SK-N-SH (cell line): ENCODE data around the gene NSD1. TPM values are rescaled to one million over a fixed set of nuclear protein-coding genes. Genes with fewer than 3 reads are reported as not detected.

ENCODE experiments used
- CTCF ChIA-PET: fragments of 300-600, 350-600 bp; formaldehyde crosslinking; extraction: SDS; loops from one replicate; lab custom pipeline; 2021; lab: Yijun Ruan, JAX
- POLR2A ChIA-PET: fragments of 350-600 bp; sonication (Branson Sonifier 250); formaldehyde crosslinking; extraction: SDS; loops from one replicate; lab custom pipeline; 2020; ENCODE audit warnings: antibody characterized with exemption, inconsistent platforms; lab: Yijun Ruan, JAX
- DNase-seq: peaks from one replicate; pipeline ENCODE4 v3.0.0; 2012
- H2AFZ ChIP-seq: fragments of 200-600 bp; sonication (generic); 2 replicates; pipeline ENCODE4 v1.8.1; 2016; ENCODE audit warnings: antibody characterized with exemption, mild to moderate bottlenecking, low read depth
- H3F3A ChIP-seq: fragments of 200-600 bp; sonication (generic); replicated peaks from 2 replicates; pipeline ENCODE3; 2016; ENCODE audit warnings: antibody characterized with exemption, mild to moderate bottlenecking; ENCODE audit not compliant: insufficient read depth
- H3K27ac ChIP-seq, 2 experiments: fragments of 200-500 bp in 1 of 2; fragments of 200-600 bp in 1 of 2; sonication (Bioruptor generic) in 1 of 2; sonication (generic), shearing (Covaris generic) in 1 of 2; 2 replicates each; pipeline versions ENCODE4 v1.5.1 to v1.6.1; 2014 to 2016; ENCODE audit warnings: low read depth in 2 of 2, inconsistent platforms in 1 of 2, low read length in 1 of 2, mild to moderate bottlenecking in 1 of 2, mixed read lengths in 1 of 2
- H3K27me3 ChIP-seq: fragments of 200-600 bp; sonication (generic), shearing (Covaris generic); 2 replicates; pipeline ENCODE4 v1.6.1; 2016; ENCODE audit warnings: mixed run types; ENCODE audit not compliant: insufficient read depth
- H3K36me3 ChIP-seq, 2 experiments: fragments of 200-500 bp in 1 of 2; fragments of 200-600 bp in 1 of 2; sonication (Bioruptor generic) in 1 of 2; sonication (generic) in 1 of 2; replicated peaks in 1 of 2; 2 replicates each; pipeline versions ENCODE3 to v1.5.1; 2014 to 2016; ENCODE audit warnings: low read length in 1 of 2, mild to moderate bottlenecking in 1 of 2; ENCODE audit not compliant: insufficient read depth in 2 of 2, control insufficient read depth in 1 of 2
- H3K4me1 ChIP-seq, 2 experiments: fragments of 200-500 bp in 1 of 2; fragments of 200-600 bp in 1 of 2; sonication (Bioruptor generic) in 1 of 2; sonication (generic), shearing (Covaris generic) in 1 of 2; 2 replicates each; pipeline versions ENCODE4 v1.5.1 to v1.6.1; 2014 to 2016; ENCODE audit warnings: low read depth in 1 of 2, low read length in 1 of 2, mixed run types in 1 of 2; ENCODE audit not compliant: insufficient read depth in 2 of 2, control insufficient read depth in 1 of 2
- H3K4me2 ChIP-seq: fragments of 200-600 bp; sonication (generic), shearing (Covaris generic); 2 replicates; pipeline ENCODE4 v1.6.1; 2017; ENCODE audit warnings: mixed run types
- H3K4me3 ChIP-seq, 2 experiments: fragments of 200-500 bp in 1 of 2; fragments of 200-600 bp in 1 of 2; sonication (Bioruptor generic) in 1 of 2; sonication (generic), shearing (Covaris generic) in 1 of 2; 2 replicates each; pipeline versions ENCODE4 v1.5.1 to v1.8.1; 2014 to 2016; ENCODE audit warnings: low read depth in 2 of 2, inconsistent platforms in 1 of 2, low read length in 1 of 2, mild to moderate bottlenecking in 1 of 2, mixed read lengths in 1 of 2, moderate library complexity in 1 of 2
- H3K79me2 ChIP-seq: fragments of 200-600 bp; sonication (generic); 2 replicates; pipeline ENCODE4 v1.8.1; 2017; ENCODE audit warnings: mild to moderate bottlenecking; ENCODE audit not compliant: insufficient read depth
- H3K9ac ChIP-seq: fragments of 200-600 bp; sonication (generic); 2 replicates; pipeline ENCODE4 v1.6.1; 2017; ENCODE audit warnings: mixed run types
- H3K9me2 ChIP-seq: fragments of 200-600 bp; sonication (generic); 2 replicates; pipeline ENCODE4 v1.6.1; 2017; ENCODE audit warnings: mixed run types
- H3K9me3 ChIP-seq: fragments of 200-600 bp; sonication (generic); 2 replicates; pipeline ENCODE4 v1.6.1; 2017; ENCODE audit warnings: mixed run types, mild to moderate bottlenecking, moderate library complexity
- H4K20me1 ChIP-seq: fragments of 200-600 bp; sonication (generic); 2 replicates; pipeline ENCODE4 v1.6.1; 2017; ENCODE audit warnings: mild to moderate bottlenecking, mixed run types; ENCODE audit not compliant: insufficient read depth
- CHD2 ChIP-seq: fragments of 150-350 bp; IDR thresholded peaks from 2 replicates; pipeline ENCODE4 v1.6.1; 2018; ENCODE audit warnings: low read length; ENCODE audit not compliant: partially characterized antibody
- FOXM1 ChIP-seq: IDR thresholded peaks from 2 replicates; pipeline ENCODE4 v1.4.0; 2012; ENCODE audit warnings: low read depth, mild to moderate bottlenecking
- GATA2 ChIP-seq: sonication (generic); formaldehyde crosslinking; IDR thresholded peaks from 2 replicates; pipeline ENCODE4 v1.5.0; 2020; ENCODE audit warnings: mild to moderate bottlenecking, missing genetic modification reagents
- IRF3 ChIP-seq: fragments of 150-350 bp; IDR thresholded peaks from 2 replicates; pipeline ENCODE4 v1.6.1; 2016; ENCODE audit warnings: mild to moderate bottlenecking, low read depth, low read length
- NFIC ChIP-seq: IDR thresholded peaks from 2 replicates; pipeline ENCODE4 v1.4.0; 2012; ENCODE audit warnings: borderline replicate concordance
- NRF1 ChIP-seq: IDR thresholded peaks from 2 replicates; pipeline ENCODE4 v1.6.1; 2012; ENCODE audit warnings: low read depth, mild to moderate bottlenecking, low read length
- RAD21 ChIP-seq: IDR thresholded peaks from 2 replicates; pipeline ENCODE4 v1.6.1; 2012; ENCODE audit warnings: mild to moderate bottlenecking, low read length
- TAF1 ChIP-seq: IDR thresholded peaks from 2 replicates; pipeline ENCODE4 v1.6.1; 2012; ENCODE audit warnings: low read depth, mild to moderate bottlenecking, low read length, moderate library complexity, borderline replicate concordance
- WGBS: methylation state at CpG from one replicate; pipeline ENCODE4 v1.1.6; 2017; ENCODE audit warnings: low lambda C conversion rate; 5-methylcytosine and 5-hydroxymethylcytosine counted together
- polyA plus RNA-seq, 3 experiments: library from polyadenylated mRNA; depleted of rRNA; stranded (reverse); fragments of >200 nt; gene quantifications; 2 replicates each; pipeline ENCODE4 v1.2.3, GENCODE V29; 2012

Gene NSD1
- polyA plus RNA-seq, 1 of the 3 experiments (the other 2 are of a cell fraction), result 6.7 TPM

GRCh38 chr5:177290816-177291596, 157.4 kb downstream of the NSD1 start:
- Histone ChIP-seq H3K27me3 (no peaks in the 10 kb centered on the region), H3K9me3 (no peaks in the 10 kb centered on the region), H3K4me1 (no peaks in the 10 kb centered on the region), H3K4me2 (no peak overlapping the region), H3K4me3 (no peak overlapping the region)
- POLR2A ChIA-PET, result no interaction called here
- TF ChIP-seq FOXM1, result no peak
- TF ChIP-seq, all 33 proteins: peak for 0
- Histone ChIP-seq H3K9me2 (no peaks in the 10 kb centered on the region), H2AFZ (no peak overlapping the region), H3K36me3 (peaks cover 42 to 83% of the 10 kb centered on the region in 2 experiments), H3F3A (no peaks in the 10 kb centered on the region), H3K79me2 (no peaks in the 10 kb centered on the region), H3K9ac (no peak overlapping the region), H4K20me1 (no peaks in the 10 kb centered on the region), H3K27ac (no peak overlapping the region)
- CTCF ChIA-PET, result interaction anchor here (1.2 to 1.7 kb wide), 2 partner anchors 9 to 179 kb away, joined by 3 to 6 read pairs; no protein-coding TSS in a partner anchor
- 95% methylated on average over 12 of the region's 12 CpGs for WGBS
- DNase-seq, result no peak

- H3K9ac ChIP-seq, result no peak overlapping the region
- no peak for TF ChIP-seq NFIC
- no peak for TF ChIP-seq GATA2 (CRISPR knock-in tag)
- ChIA-PET CTCF (interaction anchor here (1.2 kb wide), 1 partner anchor 179 kb away, joined by 3 read pairs; no protein-coding TSS in a partner anchor), POLR2A (no interaction called here)
- WGBS, result 98% methylated on average over 7 of the region's 7 CpGs
- peaks cover 42 to 81% of the 10 kb centered on the region in 2 experiments for H3K36me3 ChIP-seq
- no peaks in the 10 kb centered on the region for H3F3A ChIP-seq
- H3K9me2 ChIP-seq, result no peaks in the 10 kb centered on the region
- H3K4me3 ChIP-seq, result no peak overlapping the region
- no peaks in the 10 kb centered on the region for H3K27me3 ChIP-seq
- no peaks in the 10 kb centered on the region for H3K4me1 ChIP-seq
- no peaks in the 10 kb centered on the region for H3K79me2 ChIP-seq
- H3K27ac ChIP-seq, result no peak overlapping the region
- no peaks in the 10 kb centered on the region for H3K9me3 ChIP-seq
- H2AFZ ChIP-seq, result no peak overlapping the region
- no peak overlapping the region for H3K4me2 ChIP-seq
- no peak for DNase-seq
- no peaks in the 10 kb centered on the region for H4K20me1 ChIP-seq
Measured at GRCh38 chr5:177291735-177292134, 158.2 kb downstream of the NSD1 start.

GRCh38 chr5:177293819-177294581, 160.4 kb downstream of the NSD1 start:
- H3K27ac ChIP-seq, result no peak overlapping the region
- TF ChIP-seq GATA2 (CRISPR knock-in tag) (no peak), RAD21 (no peak), NRF1 (no peak), IRF3 (no peak), TAF1 (no peak), CHD2 (no peak)
- no peak overlapping the region for H3K4me2 ChIP-seq
- H3K36me3 ChIP-seq, result peaks cover 42 to 75% of the 10 kb centered on the region in 2 experiments
- no peak overlapping the region for H3K4me3 ChIP-seq
- H3K9ac ChIP-seq, result no peak overlapping the region
- H3F3A ChIP-seq, result no peaks in the 10 kb centered on the region
- no peaks in the 10 kb centered on the region for H3K27me3 ChIP-seq
- H3K9me3 ChIP-seq, result no peaks in the 10 kb centered on the region
- CTCF ChIA-PET, result interaction anchor here (0.7 to 2.4 kb wide), 7 partner anchors 8 to 182 kb away, joined by 3 to 8 read pairs (median 5); partner anchors contain the start of genes PRELID1 and RAB24
- H3K4me1 ChIP-seq, result no peaks in the 10 kb centered on the region
- no peak overlapping the region for H2AFZ ChIP-seq
- 95% methylated on average over 9 of the region's 12 CpGs for WGBS
- H3K79me2 ChIP-seq, result no peaks in the 10 kb centered on the region
- H3K9me2 ChIP-seq, result no peaks in the 10 kb centered on the region
- no peak for DNase-seq
- H4K20me1 ChIP-seq, result no peaks in the 10 kb centered on the region
- POLR2A ChIA-PET, result no interaction called here
